Left colon (tissue), 2 donors: ENCODE measurements around the gene PDF. TPM values are rescaled to one million over a fixed set of nuclear protein-coding genes. Genes with fewer than 3 reads are reported as not detected.
"Not testable (repeated sequence)": the region's sequence is repeated elsewhere in the genome, so short reads cannot be mapped to it uniquely, and the experiment has no call there.

Source experiments
- ATAC-seq: fragments of 200-7000 bp; cut with Tn5 transposase; one replicate; pipeline ENCODE4 v1.9.1; 2020; ENCODE audit warnings: mild to moderate bottlenecking, moderate library complexity
- DNase-seq, 2 donors: peaks; one replicate each; pipeline ENCODE4 v3.0.0-alpha.2; 2020
- intact Hi-C, 2 donors: fragments of 100-400 bp; cut with DNase I in 1 of 2; cut with micrococcal nuclease in 1 of 2; formaldehyde crosslinking; loops; one replicate each; pipeline versions ENCODE4 v1.11.2 to v1.14.0; 2022; cut with DNase I, micrococcal nuclease
- long read RNA-seq: library from polyadenylated mRNA; unstranded; transcript quantifications from one replicate; pipeline ENCODE4 v2.0.0, GENCODE V29; 2021
- total RNA-seq, 2 donors: library from RNA; stranded (reverse); fragmentation: NEBNext Ultra II Directional; extraction: Animal tissue kit (Norgen Biotek cat#: 25700); gene quantifications; one replicate each; pipeline ENCODE4 v1.2.1, GENCODE V29; 2021
- donor health status: DM: no; HTN: no; CAD: no.
- donor health status: DM: yes; HTN: yes; CAD: no.

Gene PDF
- 10 to 100 TPM; 10.1 to 20.5 TPM for total RNA-seq
- long read RNA-seq, transcript PDF-201 (2 exons, 1,158 nt), result major isoform, 31 of 31 reads
- long read RNA-seq, partial matches to known transcripts, result 0 of 31 reads
- long read RNA-seq, other reads (novel, unspliced or antisense), result 0 of 31 reads

- ATAC-seq, result peak; percentile 85
- intact Hi-C loops, result no loop called here
- peak; percentile 96 for DNase-seq
These were observed at the start of gene PDF for GRCh38 chr16:69330286-69331109. TSS of gene PDF (minus strand) at chr16:69330588. CDS start at chr16:69330570, 18 bp downstream.

- intact Hi-C loops, result no loop called here
- ATAC-seq (no peak), DNase-seq (no peak)
These were observed 48.4 kb upstream of the PDF start for GRCh38 chr16:69378760-69379159.

- DNase-seq (no peak), ATAC-seq (no peak)
- intact Hi-C loops, result no loop called here
These were observed 47.6 kb upstream of the PDF start for GRCh38 chr16:69378036-69378435.

GRCh38 chr16:69376393-69377059, 46.1 kb upstream of the PDF start:
- no peak for DNase-seq
- no peak for ATAC-seq
- intact Hi-C loops, result no loop called here

GRCh38 chr16:69373019-69373418, 42.6 kb upstream of the PDF start:
- intact Hi-C loops, result no loop called here
- ATAC-seq (peak; percentile 98), DNase-seq (no peak)

- ATAC-seq (no peak), DNase-seq (no peak)
- intact Hi-C loops, result no loop called here
These were observed 41.2 kb upstream of the PDF start for GRCh38 chr16:69371564-69371963.

GRCh38 chr16:69368866-69369265, 38.5 kb upstream of the PDF start:
- no peak for ATAC-seq
- DNase-seq, result no peak
- intact Hi-C loops, result no loop called here

GRCh38 chr16:69367980-69368379, 37.6 kb upstream of the PDF start:
- DNase-seq (no peak), ATAC-seq (no peak)
- intact Hi-C loops, result no loop called here

- ATAC-seq (no peak), DNase-seq (no peak)
- intact Hi-C loops, result no loop called here
These were observed 36.0 kb upstream of the PDF start for GRCh38 chr16:69366431-69366830.

- DNase-seq (no peak), ATAC-seq (no peak)
- intact Hi-C loops, result no loop called here
These were observed 35.5 kb upstream of the PDF start for GRCh38 chr16:69365901-69366300.

GRCh38 chr16:69364088-69364487, 33.7 kb upstream of the PDF start:
- ATAC-seq (no peak), DNase-seq (no peak)
- intact Hi-C loops, result no loop called here

- DNase-seq, result no peak
- ATAC-seq, result peak; percentile 7
- intact Hi-C loops, result no loop called here
These were observed 32.9 kb upstream of the PDF start for GRCh38 chr16:69363281-69363717.

GRCh38 chr16:69360070-69360469, 29.7 kb upstream of the PDF start:
- DNase-seq, intact Hi-C loops: not testable (repeated sequence)
- peak; percentile 69 for ATAC-seq

GRCh38 chr16:69351309-69352027, 21.1 kb upstream of the PDF start, which contains the start of gene TMED6:
TSS of gene TMED6 (minus strand) at chr16:69351786. CDS start at chr16:69351753, 33 bp downstream.
- intact Hi-C loops, result no loop called here
- ATAC-seq (peak; percentile 96), DNase-seq (peak; percentile 67 to 79)

GRCh38 chr16:69350536-69351133, 20.2 kb upstream of the PDF start:
- ATAC-seq (peak; percentile 22), DNase-seq (no peak)
- intact Hi-C loops, result no loop called here

GRCh38 chr16:69349536-69349935, 19.1 kb upstream of the PDF start:
- intact Hi-C loops, result no loop called here
- ATAC-seq (no peak), DNase-seq (no peak)

GRCh38 chr16:69348222-69348621, 17.8 kb upstream of the PDF start:
- intact Hi-C loops, result no loop called here
- DNase-seq (no peak), ATAC-seq (no peak)

GRCh38 chr16:69346683-69347082, 16.3 kb upstream of the PDF start:
- intact Hi-C loops, result no loop called here
- ATAC-seq (no peak), DNase-seq (no peak)

- ATAC-seq (no peak), DNase-seq (no peak)
- intact Hi-C loops, result no loop called here
These were observed 15.5 kb upstream of the PDF start for GRCh38 chr16:69345923-69346322.
